PC-9 (cell line): ENCODE results near the gene GRK4.

Experiments
- CTCF ChIP-seq: fragments of 200-600 bp; sonication (generic); conservative IDR thresholded peaks from 2 replicates; pipeline ENCODE4 v1.6.1; 2017; ENCODE audit warnings: mixed run types, antibody characterized with exemption, mild to moderate bottlenecking, moderate library complexity
- EZH2 ChIP-seq: fragments of 200-600 bp; sonication (generic); IDR thresholded peaks from 2 replicates; pipeline ENCODE4 v1.8.0; 2017; ENCODE audit warnings: antibody characterized with exemption, low read depth

- no peak for TF ChIP-seq CTCF
- TF ChIP-seq EZH2 = no peak
These were observed 2.0 kb upstream of the GRK4 start for GRCh38 chr4:2961421-2961810.
